Epidermal melanocyte (primary cell): ENCODE results near the gene NFU1.
A peak's percentile ranks its signal among the peaks of the same experiment; 100 is the strongest.
"Not testable (repeated sequence)": the region's sequence is repeated elsewhere in the genome, so short reads cannot be mapped to it uniquely, and the experiment has no call there.

Experiments
- DNase-seq: peaks from one replicate; pipeline ENCODE4 v3.0.0; 2011; ENCODE audit warnings: low spot score; ENCODE audit not compliant: insufficient read length

Gene NFU1

DNA sequence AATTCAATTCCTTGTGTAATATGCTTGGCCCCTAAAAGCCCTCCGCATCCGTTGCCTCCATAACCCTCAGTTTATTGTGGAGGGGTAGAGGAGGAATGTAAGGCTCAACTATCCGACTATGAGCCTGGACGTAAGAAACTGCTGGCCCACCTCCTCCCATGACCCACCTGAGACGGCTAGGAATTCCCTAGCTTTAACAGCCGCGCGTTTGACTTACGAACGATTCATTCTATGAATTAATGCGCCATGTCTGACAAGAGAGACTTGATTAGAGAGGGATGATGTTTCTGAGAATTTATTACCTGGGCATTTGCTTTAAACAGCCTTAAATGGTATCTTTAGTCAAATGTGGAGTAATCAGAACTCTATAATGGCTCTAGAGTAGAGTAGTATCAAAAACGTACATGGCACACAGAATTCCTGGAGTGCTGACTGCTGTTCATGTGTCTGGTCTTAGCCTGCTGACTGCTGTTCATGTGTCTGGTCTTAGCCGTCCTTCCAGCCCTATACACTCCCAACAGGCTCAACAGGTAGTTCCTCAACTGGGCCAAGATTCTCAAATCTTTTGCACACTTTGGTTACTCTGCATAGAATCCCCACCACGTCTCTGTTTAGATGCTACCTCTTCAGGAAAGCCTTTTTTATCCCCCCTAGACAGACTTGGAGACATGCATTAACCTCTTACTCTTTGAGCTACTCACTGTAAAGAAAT, 49.3 kb downstream of the NFU1 start:
- no peak for DNase-seq

DNA sequence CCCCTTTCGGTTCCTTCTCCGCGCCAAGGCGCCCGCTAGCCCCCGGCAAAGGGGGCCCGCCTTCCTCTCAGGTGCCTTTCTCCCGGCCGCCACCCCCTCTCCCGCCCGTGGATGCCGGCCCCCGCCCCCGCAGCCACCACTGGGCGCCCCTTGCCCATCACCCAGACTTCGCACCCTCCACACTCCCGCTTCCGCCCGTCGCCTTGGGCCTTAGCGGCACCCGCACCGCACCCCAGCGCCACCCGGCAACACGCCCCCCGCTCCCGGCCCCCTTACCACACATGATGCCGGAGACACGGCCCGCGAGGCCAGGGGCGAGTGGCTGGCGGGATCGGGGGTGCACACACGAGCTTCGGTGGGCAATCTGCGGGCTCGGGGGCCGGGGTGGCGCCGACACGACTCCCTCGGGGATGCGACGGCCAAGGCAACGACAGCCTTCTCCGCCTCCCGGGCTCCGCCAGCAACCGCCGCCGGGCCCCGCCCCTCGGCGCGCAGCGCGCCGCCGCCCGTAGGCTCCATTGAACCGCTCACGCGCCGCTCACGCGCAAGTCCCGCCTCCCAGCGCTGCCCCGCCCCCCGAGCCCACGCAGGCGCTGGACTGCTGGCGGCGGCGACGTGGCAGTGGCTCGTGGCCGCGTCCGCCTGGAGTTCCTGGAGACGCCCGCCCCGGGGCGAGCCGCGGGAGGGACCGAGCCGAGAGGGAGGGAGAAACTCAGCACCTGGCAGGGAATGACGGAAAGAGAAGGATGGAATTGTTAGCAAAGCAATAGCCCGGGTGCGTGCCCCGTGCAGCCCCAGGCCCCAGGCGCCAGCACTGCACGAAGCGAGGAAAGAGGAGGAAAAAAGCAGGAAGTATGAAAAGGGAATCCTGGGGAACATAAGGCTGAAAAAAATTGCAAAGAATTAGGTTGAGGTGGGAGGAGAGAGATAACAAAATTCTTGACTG, 50.2 kb downstream of the NFU1 start, which contains the start of gene GFPT1:
Gene GFPT1, minus strand, starts transcription at position 439 of the 946 bp plus-strand sequence. Its CDS starts 156 bp downstream, at position 283.
- DNase-seq, result peak; percentile 68

DNA sequence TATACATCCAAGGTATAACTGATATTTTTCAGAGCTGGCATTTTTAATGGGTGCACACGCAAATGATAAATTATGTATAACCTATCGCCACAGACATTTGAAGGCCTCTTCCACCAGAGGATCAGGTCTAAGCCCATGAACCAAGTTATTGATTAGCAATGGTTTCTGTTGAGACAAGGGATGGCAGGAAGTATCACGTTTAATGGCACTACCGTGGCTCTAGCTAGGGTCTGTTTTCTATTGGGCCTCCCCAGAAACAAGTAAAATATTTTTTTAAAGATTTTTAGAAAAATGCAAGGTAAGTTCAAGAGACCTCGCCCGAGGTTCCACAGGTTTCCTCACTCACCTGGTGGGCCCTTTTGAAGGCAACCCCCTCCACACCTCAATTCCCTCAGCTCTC, 50.9 kb downstream of the NFU1 start:
- no peak for DNase-seq

DNA sequence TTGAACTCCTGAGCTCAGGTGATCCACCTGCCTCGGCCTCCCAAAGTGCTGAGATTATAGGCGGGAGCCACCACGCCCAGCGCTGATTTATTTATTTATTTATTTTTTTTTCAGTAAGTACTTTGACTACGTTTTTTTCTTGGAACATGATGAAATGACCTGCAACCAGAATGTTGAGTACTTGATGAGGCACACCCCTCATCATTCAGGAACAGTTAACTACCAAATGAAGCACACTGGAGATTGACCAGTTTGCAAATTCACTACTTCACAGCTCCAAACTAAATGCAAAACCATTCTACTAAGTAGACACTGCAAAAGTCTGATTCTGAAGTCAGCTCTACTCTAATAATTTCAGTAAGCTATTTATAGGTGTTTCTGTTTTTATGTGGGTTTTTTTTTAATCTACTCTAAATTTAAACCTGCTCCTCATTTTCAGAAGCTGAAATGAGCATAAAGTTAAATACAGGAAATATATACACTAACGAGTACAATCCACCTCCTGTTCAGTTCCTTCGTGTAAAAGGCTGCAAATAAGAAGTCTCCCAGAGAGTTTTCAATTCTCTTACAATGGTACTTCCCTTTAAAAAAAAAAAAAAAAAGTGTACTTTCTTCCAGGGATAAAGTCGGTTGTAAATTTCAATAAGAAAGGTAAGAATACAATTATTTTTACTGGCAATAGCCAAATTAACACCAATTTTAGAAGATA, 51.6 kb downstream of the NFU1 start:
- no peak for DNase-seq

DNA sequence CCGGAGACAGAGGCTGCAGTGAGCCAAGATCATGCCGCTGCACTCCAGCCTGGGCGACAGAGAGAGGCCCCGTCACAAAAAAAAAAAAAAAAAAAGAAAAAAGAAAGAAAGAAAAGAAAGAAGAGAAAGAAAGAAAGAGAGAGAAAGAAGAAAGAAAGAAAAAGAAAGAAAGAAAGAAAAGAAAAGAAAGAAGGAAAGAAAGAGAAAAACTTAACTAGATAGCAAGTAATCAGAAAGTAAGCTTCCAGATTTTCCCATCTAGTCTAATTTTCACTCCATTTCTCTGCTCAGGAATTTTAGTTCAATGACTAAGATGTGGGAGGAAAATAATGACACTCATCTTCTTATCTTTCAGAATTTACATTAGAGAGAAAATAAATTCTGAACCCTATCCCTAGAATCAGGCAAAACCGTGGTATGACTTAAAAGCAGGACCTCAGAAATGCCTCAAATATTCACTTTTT, 52.6 kb downstream of the NFU1 start:
- DNase-seq, result no peak

DNA sequence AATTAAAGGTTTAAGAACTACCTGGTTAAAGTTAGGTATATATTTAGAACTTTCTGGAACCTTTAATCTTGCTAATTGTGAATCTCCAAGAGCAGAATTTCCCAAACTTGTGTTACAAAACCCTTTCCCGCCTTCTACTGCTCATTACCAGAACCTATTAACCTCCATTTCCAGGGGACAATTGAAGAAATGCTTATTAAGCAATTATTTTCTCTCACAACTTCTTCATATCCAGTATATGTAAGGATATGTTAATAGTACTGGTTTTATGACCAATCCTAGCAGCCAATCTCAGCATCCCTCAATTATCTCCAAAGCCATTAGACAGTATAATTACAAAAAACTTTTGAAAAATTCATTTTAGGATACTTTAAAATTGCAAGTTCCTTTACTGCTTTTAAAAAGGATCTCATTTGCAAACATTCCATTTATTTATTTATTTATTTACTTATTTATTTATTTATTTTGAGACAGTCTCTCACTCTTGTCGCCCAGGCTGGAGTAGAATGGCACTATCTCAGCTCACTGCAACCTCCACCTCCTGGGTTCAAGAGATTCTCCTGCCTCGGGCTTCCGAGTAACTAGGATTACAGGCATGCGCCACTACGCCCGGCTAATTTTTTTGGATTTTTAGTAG, 53.9 kb downstream of the NFU1 start:
- DNase-seq, result no peak

DNA sequence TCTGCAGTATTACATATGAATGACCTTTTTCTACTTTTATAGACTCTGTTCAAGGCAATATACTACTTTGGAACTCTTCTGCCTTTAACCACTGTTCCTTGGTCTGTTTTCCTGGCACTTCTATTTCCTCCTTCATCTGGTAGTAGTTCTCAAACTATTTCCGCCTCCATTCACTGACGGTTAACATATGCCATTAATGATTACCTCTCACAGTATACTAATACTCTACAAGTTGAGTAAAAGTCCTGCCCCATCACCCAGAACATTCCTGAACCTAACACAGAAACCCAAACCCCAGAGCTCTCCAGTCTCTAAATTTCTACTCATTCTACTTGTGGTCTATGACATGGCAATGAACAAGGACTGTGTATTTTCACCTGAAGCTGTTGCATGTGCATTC, 54.7 kb downstream of the NFU1 start:
- no peak for DNase-seq

DNA sequence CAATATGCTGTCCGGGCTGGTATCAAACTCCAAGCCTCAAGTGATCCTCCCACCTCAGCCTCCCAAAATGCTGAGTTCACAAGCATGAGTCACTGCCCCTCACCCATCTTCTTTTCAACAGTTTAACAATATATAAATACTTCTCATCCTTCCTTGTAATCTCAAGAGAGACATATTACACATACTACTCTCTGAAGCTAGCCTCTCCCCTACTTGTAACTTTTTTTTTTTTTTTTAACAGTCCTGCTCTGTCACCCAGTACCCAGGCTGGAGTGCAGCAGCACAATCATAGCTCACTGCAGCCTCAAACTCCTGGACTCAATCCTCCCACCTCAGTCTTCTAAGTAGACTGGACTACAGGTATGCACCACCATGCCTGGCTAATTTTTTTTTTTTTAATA, 55.9 kb downstream of the NFU1 start:
- DNase-seq, result no peak

DNA sequence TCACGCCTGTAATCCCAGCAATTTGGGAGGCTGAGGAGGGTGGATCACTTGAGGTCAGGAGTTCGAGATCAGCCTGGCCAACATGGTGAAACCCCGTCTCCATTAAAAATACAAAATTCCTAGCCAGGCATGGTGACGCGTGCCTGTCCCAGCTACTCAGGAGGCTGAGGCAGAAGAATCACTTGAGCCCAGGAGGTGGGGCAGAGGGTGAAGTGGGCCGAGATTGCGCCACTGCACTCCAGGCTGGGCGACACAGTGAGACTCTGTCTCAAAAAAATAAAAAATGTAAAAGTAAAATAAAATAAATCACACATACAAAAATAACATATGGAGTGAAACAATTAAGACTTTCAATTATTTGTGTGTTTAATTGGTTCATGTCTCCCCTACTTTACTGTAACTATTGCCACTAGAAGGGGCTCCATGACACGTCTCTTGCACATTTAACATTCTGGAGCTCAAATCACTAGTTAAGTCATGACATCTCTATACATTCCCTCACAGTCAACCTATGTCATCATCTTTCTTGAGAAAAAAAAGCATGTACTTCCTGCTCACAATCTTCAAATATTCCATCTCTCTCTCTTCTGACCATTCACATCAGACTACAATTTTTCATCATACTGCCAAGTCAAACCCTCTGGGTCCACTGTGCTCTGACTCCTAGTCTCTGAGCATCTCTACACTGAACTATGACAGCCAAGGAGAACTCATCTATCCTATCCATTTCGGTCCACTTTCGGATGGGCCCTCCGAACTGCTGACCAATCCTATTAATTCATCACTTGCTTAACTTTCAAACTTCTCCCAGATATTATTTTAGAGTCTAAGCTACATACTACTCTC, 56.9 kb downstream of the NFU1 start:
- no peak for DNase-seq

DNA sequence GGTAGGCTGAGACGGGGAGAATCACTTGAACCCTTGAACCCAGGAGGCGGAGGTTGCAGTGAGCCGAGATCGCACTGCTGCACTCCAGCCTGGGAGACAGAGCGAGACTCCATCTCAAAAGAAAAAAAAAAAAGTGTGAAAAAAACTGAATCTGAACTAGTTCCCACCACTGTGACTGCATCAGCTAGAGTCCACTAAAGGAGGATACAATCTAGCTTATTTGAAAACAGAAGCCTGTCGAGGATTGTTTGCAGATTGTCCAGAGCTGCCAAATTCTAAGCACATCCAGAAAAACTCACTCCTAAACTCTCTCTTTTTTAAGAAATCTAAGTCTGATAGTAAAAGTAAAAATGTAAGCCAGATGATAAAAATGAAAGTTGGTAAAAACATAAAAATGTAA, 60.8 kb downstream of the NFU1 start:
- no peak for DNase-seq

DNA sequence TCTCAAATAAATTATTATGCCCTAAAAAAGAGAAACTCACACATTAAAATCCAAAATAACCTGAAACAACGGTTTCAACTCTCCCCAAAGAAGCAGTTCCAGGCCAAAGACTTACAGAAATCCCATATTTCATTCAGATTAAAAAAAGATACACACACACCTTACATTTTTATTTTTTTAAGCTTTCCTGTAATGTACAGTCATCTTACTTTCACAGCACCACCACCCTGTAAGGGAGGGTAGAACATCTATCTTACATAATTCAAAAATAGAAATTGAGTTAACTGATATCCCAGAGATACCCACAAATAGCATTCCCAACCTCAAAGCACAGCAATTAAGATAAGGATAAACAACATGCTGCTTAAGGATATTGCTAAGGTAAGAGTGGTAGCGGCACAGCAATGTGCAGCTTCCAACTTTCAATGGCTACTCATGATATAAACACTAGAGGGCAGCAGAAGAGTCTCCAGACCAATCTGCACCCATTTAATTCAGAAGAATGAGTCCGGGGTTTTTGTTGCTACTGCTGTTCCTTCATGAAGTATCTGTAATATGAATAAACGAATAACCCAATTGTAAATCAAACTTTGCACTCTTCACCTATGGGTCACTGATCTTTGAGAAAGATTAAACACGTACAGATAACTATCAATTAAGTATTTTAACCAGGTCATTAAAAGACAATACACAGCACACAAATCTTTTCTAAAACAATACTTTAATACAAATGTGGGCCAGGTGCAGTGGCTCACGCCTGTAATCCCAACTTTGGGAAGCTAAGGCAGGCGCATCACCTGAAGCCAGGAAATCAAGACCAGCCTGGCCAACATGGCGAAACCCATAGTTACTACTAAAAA, 61.5 kb downstream of the NFU1 start:
- no peak for DNase-seq

DNA sequence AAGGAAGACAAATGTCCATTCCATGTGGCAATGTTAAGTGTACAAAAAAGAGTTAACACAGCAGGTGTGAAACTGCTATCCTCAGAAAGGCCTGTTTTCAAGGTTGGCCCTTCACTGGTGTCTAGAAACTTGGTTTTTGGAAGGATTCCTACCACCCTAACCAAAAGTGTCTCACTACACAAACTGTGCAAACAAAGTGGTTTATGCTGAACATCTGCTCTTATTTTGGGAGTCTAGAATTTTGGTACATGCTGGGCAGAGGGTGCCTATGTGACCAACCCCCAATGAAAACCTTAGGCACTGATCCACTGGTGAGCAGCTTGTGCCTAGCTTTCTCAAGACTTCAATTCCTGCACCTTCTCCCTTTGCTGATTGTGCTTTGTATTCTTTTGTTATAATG, 64.5 kb downstream of the NFU1 start:
- DNase-seq, result no peak

DNA sequence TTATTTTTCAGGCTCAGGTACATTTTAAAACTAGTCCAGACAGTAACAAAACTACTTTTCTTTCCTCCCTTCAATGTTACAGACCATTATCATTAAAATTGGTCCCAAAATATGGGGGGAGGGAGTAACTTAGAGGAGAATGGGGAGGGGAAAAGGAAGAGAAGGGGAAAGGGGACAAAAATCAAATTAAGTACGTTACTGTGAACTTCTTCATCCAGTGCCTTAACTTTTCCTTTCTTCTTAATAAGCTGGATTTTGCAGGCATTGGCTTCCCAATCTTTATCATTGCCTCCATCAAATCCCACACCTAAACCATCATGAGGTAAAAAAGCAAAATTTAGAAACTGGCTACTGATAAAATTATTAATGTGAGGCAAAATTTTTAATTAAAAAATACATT, 67.4 kb downstream of the NFU1 start:
- DNase-seq, result no peak

DNA sequence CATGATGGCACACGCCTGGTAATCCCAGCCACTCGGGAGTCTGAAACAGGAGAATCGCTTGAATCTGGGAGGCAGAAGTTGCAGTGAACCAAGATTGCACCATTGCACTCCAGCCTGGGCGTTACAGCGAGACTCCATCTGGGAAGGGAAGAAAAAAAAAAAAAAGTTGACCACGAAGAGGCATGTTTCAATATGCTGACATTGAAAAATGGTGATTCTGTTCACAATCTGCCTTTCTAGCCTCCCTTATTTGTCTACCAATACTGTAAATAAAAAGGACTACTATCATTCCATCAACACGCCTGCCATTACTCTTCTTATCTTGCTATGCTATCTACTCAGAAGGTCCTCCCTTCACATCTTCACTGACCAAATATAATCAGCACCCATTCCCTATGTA, 68.6 kb downstream of the NFU1 start:
- DNase-seq, result no peak

DNA sequence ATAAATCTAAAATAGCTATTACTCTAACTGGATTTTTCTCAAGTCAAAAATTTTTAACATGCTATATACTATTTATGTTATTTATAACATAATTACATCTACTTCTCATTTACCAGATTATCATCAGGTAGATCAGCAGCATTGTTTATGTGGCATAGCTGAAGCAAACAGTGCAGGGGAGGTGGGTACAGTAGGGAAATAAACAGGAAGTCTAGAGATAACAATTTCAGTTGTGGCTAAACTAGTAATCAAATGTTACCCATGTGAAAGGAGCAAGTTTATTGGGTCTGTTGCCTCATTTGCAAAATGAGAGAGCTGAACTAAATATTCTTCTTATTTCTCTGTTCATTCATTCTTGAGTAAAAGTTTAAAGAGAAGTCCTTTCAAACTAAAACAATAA, 77.9 kb downstream of the NFU1 start:
- no peak for DNase-seq

DNA sequence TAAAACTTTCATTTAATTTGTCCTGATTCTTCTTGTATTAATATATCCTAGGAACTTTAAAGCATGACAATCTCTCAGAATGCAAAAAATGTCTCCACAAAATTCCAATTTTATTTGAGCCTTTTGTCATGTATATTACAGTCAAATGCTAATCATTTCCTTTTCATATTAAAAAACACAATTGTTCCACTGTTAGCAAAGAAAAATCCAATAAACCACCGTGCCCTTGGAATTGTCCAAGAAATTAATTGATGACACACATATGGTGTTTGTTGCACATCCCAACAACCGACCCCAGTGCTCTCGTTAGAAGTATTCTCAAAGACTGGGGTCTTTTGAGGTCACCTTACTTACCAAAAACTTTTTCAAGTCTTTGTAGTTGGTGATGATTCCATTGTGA, 78.3 kb downstream of the NFU1 start:
- no peak for DNase-seq

DNA sequence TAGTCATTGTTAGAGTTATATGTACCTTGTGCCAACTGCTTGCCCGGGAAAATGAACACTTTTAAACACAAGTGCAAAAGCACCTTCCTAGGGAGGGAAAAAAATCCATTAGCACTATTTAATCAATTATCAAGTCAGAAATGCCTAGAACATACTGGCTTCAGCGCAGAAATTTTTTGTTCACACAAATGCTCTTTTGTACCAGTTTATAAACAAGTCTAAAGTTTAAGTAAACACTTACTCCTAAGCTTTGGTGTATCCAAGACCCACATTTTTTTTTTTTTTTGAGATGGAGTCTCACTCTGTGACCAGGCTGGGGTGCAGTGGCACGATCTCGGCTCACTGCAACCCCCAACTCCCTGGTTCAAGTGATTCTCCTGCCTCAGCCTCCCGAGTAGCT, 80.8 kb downstream of the NFU1 start:
- DNase-seq, result no peak

DNA sequence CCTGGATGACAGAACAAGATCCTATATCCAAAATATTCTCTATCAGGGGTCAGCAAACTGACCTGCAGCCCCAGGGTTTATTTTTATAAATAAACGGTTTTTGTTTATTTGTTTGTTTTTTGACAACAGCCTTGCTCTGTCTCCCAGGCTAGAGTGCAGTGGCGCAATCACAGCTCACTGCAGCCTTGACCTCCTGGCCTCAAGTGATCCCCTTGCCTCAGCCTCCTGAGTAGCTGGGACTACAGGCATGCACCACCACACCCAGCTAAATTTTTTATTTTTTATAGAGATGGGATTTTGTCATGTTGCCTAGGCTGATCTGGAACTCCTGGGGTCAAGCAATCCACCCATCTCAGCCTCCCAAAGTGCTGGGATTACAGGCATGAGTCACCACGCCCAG, 82.3 kb downstream of the NFU1 start:
- DNase-seq, result not testable (repeated sequence)

DNA sequence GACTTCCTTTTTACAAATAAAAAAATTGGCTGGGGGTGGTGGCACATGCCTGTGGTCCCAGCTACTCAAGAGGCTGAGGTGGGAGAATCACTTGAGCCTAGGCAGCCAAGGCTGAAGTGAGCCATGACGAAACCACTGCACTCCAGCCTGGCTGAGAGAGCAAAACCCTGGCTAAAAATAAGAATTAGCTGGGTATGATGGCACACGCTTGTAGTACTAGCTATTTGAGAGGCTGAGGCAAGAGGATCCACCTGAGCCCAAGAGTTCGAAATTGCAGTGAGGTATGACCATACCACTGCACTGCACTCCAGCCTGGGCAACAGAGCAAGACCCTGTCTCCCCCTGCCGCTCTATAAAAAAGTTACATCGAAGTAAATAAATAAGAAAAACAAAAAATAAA, 83.9 kb downstream of the NFU1 start:
- no peak for DNase-seq

DNA sequence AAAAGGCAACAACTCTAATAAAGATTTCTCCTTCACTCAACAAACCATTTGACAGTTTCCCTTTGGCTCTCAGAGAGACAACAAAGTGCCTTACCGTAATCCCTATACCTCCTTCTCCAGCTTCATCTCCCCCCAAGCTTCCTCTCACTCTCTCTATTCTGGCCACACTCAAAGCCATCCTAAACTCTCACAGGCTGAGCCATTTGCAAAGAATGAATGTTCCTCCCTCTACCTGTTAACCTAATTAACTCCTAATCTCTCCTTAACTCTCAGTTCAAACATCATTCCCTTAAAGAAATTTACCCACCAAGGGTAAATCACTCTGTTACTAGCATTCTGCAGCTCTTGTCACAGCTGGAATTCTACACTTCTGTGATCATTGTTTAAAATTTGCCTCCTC, 88.5 kb downstream of the NFU1 start:
- DNase-seq, result no peak
